Non-pigmented ciliary epithelial cell (primary cell): ENCODE results near the gene SPATA45.

Experiments
- DNase-seq: peaks from one replicate; pipeline ENCODE4 v3.0.0-alpha.2; 2010; ENCODE audit warnings: low read depth

SPATA45 gene

DNA sequence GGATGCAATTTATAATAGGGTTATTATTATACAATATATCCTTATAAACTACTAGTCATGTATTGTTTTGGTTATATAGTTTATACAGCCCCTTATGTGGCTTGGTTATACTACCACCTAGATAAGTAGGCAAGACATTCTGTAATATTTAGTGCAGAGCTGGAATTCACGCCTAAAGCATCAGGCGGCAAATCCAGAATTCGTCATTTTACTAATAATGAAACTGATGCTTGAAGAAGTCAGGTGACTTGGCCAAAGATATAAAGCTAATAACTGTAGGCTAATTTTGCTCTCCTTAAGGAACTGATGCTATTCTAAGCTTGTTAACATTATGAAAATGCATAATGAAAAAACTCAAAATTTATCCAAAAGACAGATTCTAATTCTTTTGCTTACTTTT, 66.7 kb downstream of the SPATA45 start:
- DNase-seq, result no peak
